SU-DHL-6 (cell line): Measurements from ENCODE around the gene HSPA8.

ENCODE experiments used
- CTCF ChIP-seq: fragments of 200-600 bp; sonication (generic); IDR thresholded peaks from one replicate; pipeline ENCODE4 v1.5.1; 2017; ENCODE audit warnings: antibody characterized with exemption, mild to moderate bottlenecking, low read length, moderate library complexity; ENCODE audit not compliant: insufficient read depth, poor library complexity, severe bottlenecking
- EZH2phosphoT487 ChIP-seq: fragments of 200-600 bp; sonication (generic), shearing (Covaris generic); conservative IDR thresholded peaks from 2 replicates; pipeline ENCODE4 v1.6.1; 2018; ENCODE audit warnings: mild to moderate bottlenecking, antibody characterized with exemption, low read length, moderate library complexity, mixed read lengths

- TF ChIP-seq CTCF (peak; percentile 46), EZH2phosphoT487 (no peak)
Observed at GRCh38 chr11:123054301-123055065, 7.5 kb downstream of the HSPA8 start.
